Suprapubic skin (tissue), 4 donors: Measurements from ENCODE around the gene TAS1R2.

ENCODE experiments used
- POLR2A ChIP-seq, 2 donors: fragments of 450-650 bp; IDR thresholded peaks; one replicate each; pipeline ENCODE4 v1.6.1; 2017; ENCODE audit warnings: antibody characterized with exemption in 2 of 2, mild to moderate bottlenecking in 2 of 2, moderate library complexity in 2 of 2
- POLR2AphosphoS5 ChIP-seq, 3 donors: sonication (generic); formaldehyde crosslinking; IDR thresholded peaks; one replicate each; pipeline ENCODE4 v1.6.1; 2017; ENCODE audit warnings: antibody characterized with exemption in 3 of 3
- TF ChIP-seq, protein P1 (sequence below), 2 donors: fragments of 200-600 bp in 1 of 2; fragments of 450-650 bp in 1 of 2; sonication (generic) in 1 of 2; IDR thresholded peaks; one replicate each; pipeline ENCODE4 v1.5.1; 2016 to 2019; ENCODE audit warnings: antibody characterized with exemption in 2 of 2, mild to moderate bottlenecking in 1 of 2, moderate library complexity in 1 of 2

DNA sequence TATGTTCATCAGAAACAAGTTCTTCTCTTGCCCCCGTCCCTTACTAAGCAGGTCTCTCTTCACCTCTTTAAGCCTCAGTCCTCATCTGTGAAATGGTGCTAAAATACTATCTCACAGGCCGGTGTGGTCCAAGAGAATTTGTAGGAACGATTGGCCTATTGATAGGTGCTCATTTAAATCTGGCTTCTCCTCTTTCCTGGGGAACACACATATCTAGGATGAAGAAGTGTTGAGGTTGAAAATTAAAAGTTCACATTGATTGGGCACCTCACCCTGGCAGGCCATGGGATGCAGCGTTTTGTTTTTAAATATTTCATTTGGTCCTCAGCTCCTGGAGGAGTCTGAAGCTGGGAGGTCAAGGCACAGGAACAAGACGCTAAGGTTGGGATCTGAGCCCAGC is 8.9 kb upstream of the TAS1R2 start:
- TF ChIP-seq POLR2A (IDR thresholded peaks at IDR 0.05) (no peak), POLR2AphosphoS5 (IDR thresholded peaks at IDR 0.05) (no peak)
- TF ChIP-seq, protein P1, sequence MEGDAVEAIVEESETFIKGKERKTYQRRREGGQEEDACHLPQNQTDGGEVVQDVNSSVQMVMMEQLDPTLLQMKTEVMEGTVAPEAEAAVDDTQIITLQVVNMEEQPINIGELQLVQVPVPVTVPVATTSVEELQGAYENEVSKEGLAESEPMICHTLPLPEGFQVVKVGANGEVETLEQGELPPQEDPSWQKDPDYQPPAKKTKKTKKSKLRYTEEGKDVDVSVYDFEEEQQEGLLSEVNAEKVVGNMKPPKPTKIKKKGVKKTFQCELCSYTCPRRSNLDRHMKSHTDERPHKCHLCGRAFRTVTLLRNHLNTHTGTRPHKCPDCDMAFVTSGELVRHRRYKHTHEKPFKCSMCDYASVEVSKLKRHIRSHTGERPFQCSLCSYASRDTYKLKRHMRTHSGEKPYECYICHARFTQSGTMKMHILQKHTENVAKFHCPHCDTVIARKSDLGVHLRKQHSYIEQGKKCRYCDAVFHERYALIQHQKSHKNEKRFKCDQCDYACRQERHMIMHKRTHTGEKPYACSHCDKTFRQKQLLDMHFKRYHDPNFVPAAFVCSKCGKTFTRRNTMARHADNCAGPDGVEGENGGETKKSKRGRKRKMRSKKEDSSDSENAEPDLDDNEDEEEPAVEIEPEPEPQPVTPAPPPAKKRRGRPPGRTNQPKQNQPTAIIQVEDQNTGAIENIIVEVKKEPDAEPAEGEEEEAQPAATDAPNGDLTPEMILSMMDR (IDR thresholded peaks at IDR 0.05) = no peak
